Measurements from ENCODE around the gene DMKN. TPM values are rescaled to one million over a fixed set of nuclear protein-coding genes. Genes with fewer than 3 reads are reported as not detected.

DMKN gene
- total and polyA plus RNA-seq, 2 donors (not counting 3 experiments of a cell fraction or from before 2014, with no cell fraction given), result not detected

DNA sequence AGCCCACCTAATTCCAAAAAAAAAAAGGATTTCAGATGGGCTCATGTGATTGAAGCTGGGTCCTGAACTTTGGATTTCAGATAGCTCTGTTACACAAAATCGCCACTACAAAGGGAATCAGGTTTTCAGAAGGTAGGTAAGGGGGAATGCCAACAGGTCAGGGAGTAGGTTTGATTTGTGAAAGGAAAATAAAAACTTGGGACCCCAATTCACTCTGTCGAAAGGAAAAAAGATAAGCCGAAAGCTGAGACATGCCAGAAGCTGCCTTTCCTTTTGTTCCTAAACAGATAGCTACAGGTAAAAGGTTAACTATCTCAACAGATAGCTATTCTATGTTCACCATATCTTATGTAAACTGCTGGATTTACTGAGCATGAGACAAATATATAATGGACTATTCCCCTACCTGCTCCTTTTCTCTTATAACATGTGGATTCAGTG lies 27.2 kb downstream of the DMKN start:
- TF ChIP-seq MYC (IDR thresholded peaks at IDR 0.05; ENCODE audit: low read depth, low read length) (no peak), FOS (IDR thresholded peaks at IDR 0.05; ENCODE audit: borderline replicate concordance, insufficient read depth, low read length) (no peak), GATA2 (IDR thresholded peaks at IDR 0.05; ENCODE audit: insufficient read depth, insufficient read length, low read depth, low read length) (no peak), EZH2 (IDR thresholded peaks at IDR 0.05; ENCODE audit: borderline replicate concordance, low read depth, low read length, severe bottlenecking) (no peak), JUN (IDR thresholded peaks at IDR 0.05; ENCODE audit: borderline replicate concordance, insufficient read depth, insufficient read length, low read depth) (no peak), POLR2A (IDR thresholded peaks at IDR 0.05; ENCODE audit: low read depth, low read length) (no peak), POLR2AphosphoS5 (IDR thresholded peaks at IDR 0.05; ENCODE audit: insufficient read depth, low read depth, low read length) (no peak)
- TF ChIP-seq, protein P1, sequence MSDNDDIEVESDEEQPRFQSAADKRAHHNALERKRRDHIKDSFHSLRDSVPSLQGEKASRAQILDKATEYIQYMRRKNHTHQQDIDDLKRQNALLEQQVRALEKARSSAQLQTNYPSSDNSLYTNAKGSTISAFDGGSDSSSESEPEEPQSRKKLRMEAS (IDR thresholded peaks at IDR 0.05; ENCODE audit: insufficient read depth, insufficient read length), result no peak
- TF ChIP-seq, protein P2, sequence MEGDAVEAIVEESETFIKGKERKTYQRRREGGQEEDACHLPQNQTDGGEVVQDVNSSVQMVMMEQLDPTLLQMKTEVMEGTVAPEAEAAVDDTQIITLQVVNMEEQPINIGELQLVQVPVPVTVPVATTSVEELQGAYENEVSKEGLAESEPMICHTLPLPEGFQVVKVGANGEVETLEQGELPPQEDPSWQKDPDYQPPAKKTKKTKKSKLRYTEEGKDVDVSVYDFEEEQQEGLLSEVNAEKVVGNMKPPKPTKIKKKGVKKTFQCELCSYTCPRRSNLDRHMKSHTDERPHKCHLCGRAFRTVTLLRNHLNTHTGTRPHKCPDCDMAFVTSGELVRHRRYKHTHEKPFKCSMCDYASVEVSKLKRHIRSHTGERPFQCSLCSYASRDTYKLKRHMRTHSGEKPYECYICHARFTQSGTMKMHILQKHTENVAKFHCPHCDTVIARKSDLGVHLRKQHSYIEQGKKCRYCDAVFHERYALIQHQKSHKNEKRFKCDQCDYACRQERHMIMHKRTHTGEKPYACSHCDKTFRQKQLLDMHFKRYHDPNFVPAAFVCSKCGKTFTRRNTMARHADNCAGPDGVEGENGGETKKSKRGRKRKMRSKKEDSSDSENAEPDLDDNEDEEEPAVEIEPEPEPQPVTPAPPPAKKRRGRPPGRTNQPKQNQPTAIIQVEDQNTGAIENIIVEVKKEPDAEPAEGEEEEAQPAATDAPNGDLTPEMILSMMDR (IDR thresholded peaks at IDR 0.05; ENCODE audit: extremely low read depth in 1 of 2, insufficient read depth in 1 of 2, low read depth in 1 of 2, low read length in 2 of 2), result no peak
- no peaks in the 10 kb centered on the region for H3K9me1 ChIP-seq (replicated peaks; ENCODE audit: control insufficient read depth, extremely low read depth, insufficient read depth, low read length)
- no peaks in the 10 kb centered on the region for H3K27me3 ChIP-seq (ENCODE audit: control insufficient read depth in 2 of 2, insufficient read depth in 2 of 2, low read length in 2 of 2)
- H3K4me1 ChIP-seq (ENCODE audit: control insufficient read depth, extremely low read depth, insufficient read depth, low read length), result no peaks in the 10 kb centered on the region
- ChIA-PET CTCF (interaction anchor here (1.6 to 3.0 kb wide), 3 partner anchors 9 to 133 kb away, joined by 3 to 21 read pairs (median 6); no protein-coding TSS in a partner anchor), POLR2A (no interaction called here)
- H2AFZ ChIP-seq (ENCODE audit: low read depth, low read length), result no peak overlapping the region
- H3K36me3 ChIP-seq (ENCODE audit: control insufficient read depth in 2 of 2, extremely low read depth in 1 of 2, insufficient read depth in 2 of 2, low read length in 2 of 2), result no peaks in the 10 kb centered on the region
- H3K4me3 ChIP-seq (replicated peaks in 1 of 3; ENCODE audit: insufficient read depth in 1 of 3, low read depth in 1 of 3, low read length in 3 of 3), result no peak overlapping the region
- no peaks in the 10 kb centered on the region for H3K9me3 ChIP-seq (replicated peaks; ENCODE audit: control insufficient read depth, insufficient read depth, low read length)
- FAIRE-seq (no peak), DNase-seq (ENCODE audit: low read depth, low spot score) (no peak)
- H3K27ac ChIP-seq (ENCODE audit: insufficient read depth, low read depth, low read length), result no peak overlapping the region
- no peak overlapping the region for H3K4me2 ChIP-seq (ENCODE audit: insufficient read depth, low read length)
- no peak overlapping the region for H3K9ac ChIP-seq (replicated peaks; ENCODE audit: extremely low read depth, insufficient read depth, low read length)
- intact Hi-C loops (cut with micrococcal nuclease), result no loop called here
- no peaks in the 10 kb centered on the region for H3K79me2 ChIP-seq (ENCODE audit: control insufficient read depth, insufficient read depth, low read length)
- dilution Hi-C loops (cut with MboI; ENCODE audit: extremely low pct_ligation_motif_present, low sequenced_read_pairs), result no loop called here
- H4K20me1 ChIP-seq (replicated peaks; ENCODE audit: control insufficient read depth, extremely low read depth, insufficient read depth, low read length), result no peaks in the 10 kb centered on the region
- no TSS peak for BruUV-seq (replicated peaks)

Measured in endothelial cell of umbilical vein (primary cell).